Large intestine (tissue), 3 donors: ENCODE measurements around the gene KEAP1. TPM values are rescaled to one million over a fixed set of nuclear protein-coding genes. Genes with fewer than 3 reads are reported as not detected.
A peak's percentile ranks its signal among the peaks of the same experiment; 100 is the strongest.

Source experiments
- DNase-seq, 2 donors: peaks; one replicate each; pipeline versions ENCODE4 v3.0.0 to v3.0.0-alpha.2; 2013
- H3K27ac ChIP-seq: one replicate; pipeline ENCODE4 v1.5.1; 2013; ENCODE audit warnings: low read length
- H3K27me3 ChIP-seq: 2 replicates; pipeline ENCODE4 v1.6.1; 2013; ENCODE audit warnings: low read length; ENCODE audit not compliant: control insufficient read depth, insufficient read depth
- H3K36me3 ChIP-seq: 2 replicates; pipeline ENCODE4 v1.6.1; 2013; ENCODE audit warnings: low read length; ENCODE audit not compliant: control insufficient read depth, insufficient read depth
- H3K4me1 ChIP-seq: one replicate; pipeline ENCODE4 v1.6.1; 2013; ENCODE audit warnings: low read length; ENCODE audit not compliant: control insufficient read depth, insufficient read depth
- H3K4me3 ChIP-seq: one replicate; pipeline ENCODE4 v1.5.1; 2013; ENCODE audit warnings: low read length
- H3K9me3 ChIP-seq: one replicate; pipeline ENCODE4 v1.6.1; 2013; ENCODE audit warnings: mild to moderate bottlenecking, low read depth, low read length, moderate library complexity; ENCODE audit not compliant: control insufficient read depth
- WGBS: methylation state at CpG from one replicate; pipeline ENCODE4 v1.1.5; 2013; ENCODE audit warnings: low lambda C conversion rate; ENCODE audit not compliant: insufficient coverage; 5-methylcytosine and 5-hydroxymethylcytosine counted together
- polyA plus RNA-seq: library from polyadenylated mRNA; unstranded; fragments of 120-200 nt; gene quantifications from one replicate; pipeline ENCODE4 v1.2.1, GENCODE V29; 2013

The KEAP1 gene
- polyA plus RNA-seq, 1 donor, result 36.7 TPM

- peaks cover 11% of the 10 kb centered on the region for H3K4me1 ChIP-seq
- WGBS, result 100% methylated on average over 2 of the region's 2 CpGs
- no peak for DNase-seq
- no peak overlapping the region for H3K27ac ChIP-seq
- H3K9me3 ChIP-seq, result no peaks in the 10 kb centered on the region
- no peaks in the 10 kb centered on the region for H3K27me3 ChIP-seq
- peaks cover 31% of the 10 kb centered on the region for H3K36me3 ChIP-seq
- no peak overlapping the region for H3K4me3 ChIP-seq
These were observed 2.9 kb downstream of the KEAP1 start for GRCh38 chr19:10500247-10500592.

- Histone ChIP-seq H3K27ac (peak overlapping the region; percentile 72), H3K4me1 (peaks cover 11% of the 10 kb centered on the region), H3K27me3 (no peaks in the 10 kb centered on the region), H3K36me3 (peaks cover 35% of the 10 kb centered on the region), H3K9me3 (no peaks in the 10 kb centered on the region), H3K4me3 (no peak overlapping the region)
- WGBS, result no CpG with 5 or more reads among the region's 24 CpGs
- DNase-seq, result no peak
These were observed 3.5 kb downstream of the KEAP1 start for GRCh38 chr19:10499550-10500246.

GRCh38 chr19:10497371-10497770 is 5.8 kb downstream of the KEAP1 start:
- no peaks in the 10 kb centered on the region for H3K9me3 ChIP-seq
- no peak overlapping the region for H3K27ac ChIP-seq
- H3K36me3 ChIP-seq, result peaks cover 42% of the 10 kb centered on the region
- H3K4me3 ChIP-seq, result no peak overlapping the region
- H3K4me1 ChIP-seq, result peaks cover 11% of the 10 kb centered on the region
- H3K27me3 ChIP-seq, result no peaks in the 10 kb centered on the region
- DNase-seq, result no peak
- no CpG with 5 or more reads among the region's 4 CpGs for WGBS

DNA sequence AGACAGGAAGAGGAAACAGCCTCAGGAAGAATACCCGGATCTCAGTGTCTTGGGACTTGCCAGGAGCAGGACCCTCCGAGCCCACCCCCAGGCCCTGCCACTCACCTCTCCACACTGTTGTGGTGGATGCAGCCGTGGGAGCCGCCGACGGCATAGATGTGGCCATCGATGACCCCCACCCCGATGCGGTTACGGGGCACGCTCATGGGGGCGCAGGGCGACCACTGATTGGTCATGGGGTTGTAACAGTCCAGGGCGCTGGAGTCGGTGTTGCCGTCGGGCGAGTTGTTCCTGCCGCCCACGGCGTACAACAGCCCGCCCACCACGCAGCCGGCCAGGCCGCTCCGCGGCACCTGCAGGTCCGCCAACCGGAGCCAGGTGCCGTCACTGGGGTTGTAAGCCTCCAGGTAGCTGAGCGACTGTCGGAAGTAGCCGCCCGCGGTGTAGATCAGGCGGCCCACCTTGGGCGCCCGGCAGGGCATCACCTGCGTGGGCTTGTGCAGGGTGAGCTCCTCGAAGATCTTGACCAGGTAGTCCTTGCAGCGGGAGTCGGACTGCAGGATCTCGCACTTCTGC is 11.6 kb downstream of the KEAP1 start:
- peaks cover 63% of the 10 kb centered on the region for H3K36me3 ChIP-seq
- DNase-seq, result no peak
- WGBS, result no CpG with 5 or more reads among the region's 43 CpGs

GRCh38 chr19:10486551-10486950 is 16.6 kb downstream of the KEAP1 start:
- no peak overlapping the region for H3K4me3 ChIP-seq
- DNase-seq, result no peak
- H3K4me1 ChIP-seq, result no peaks in the 10 kb centered on the region
- no CpG with 5 or more reads among the region's 13 CpGs for WGBS
- H3K27ac ChIP-seq, result no peak overlapping the region
- no peaks in the 10 kb centered on the region for H3K27me3 ChIP-seq
- no peaks in the 10 kb centered on the region for H3K9me3 ChIP-seq
- H3K36me3 ChIP-seq, result peaks cover 45% of the 10 kb centered on the region

More for the DNA sequence above, 11.6 kb downstream of the KEAP1 start:
- Histone ChIP-seq H3K27me3 (no peaks in the 10 kb centered on the region), H3K27ac (no peak overlapping the region), H3K4me1 (no peaks in the 10 kb centered on the region), H3K4me3 (no peak overlapping the region), H3K9me3 (no peaks in the 10 kb centered on the region)

- H3K36me3 ChIP-seq, result no peaks in the 10 kb centered on the region
- H3K27ac ChIP-seq, result no peak overlapping the region
- H3K9me3 ChIP-seq, result no peaks in the 10 kb centered on the region
- peak; percentile 73 to 78 for DNase-seq
- H3K27me3 ChIP-seq, result peaks cover 10% of the 10 kb centered on the region
- H3K4me1 ChIP-seq, result peaks cover 7% of the 10 kb centered on the region
- H3K4me3 ChIP-seq, result no peak overlapping the region
- WGBS, result no CpG with 5 or more reads among the region's 36 CpGs
These were observed 24.2 kb downstream of the KEAP1 start for GRCh38 chr19:10478903-10479384.

- DNase-seq, result no peak
- Histone ChIP-seq H3K27me3 (peaks cover 10% of the 10 kb centered on the region), H3K27ac (no peak overlapping the region), H3K4me1 (peaks cover 7% of the 10 kb centered on the region), H3K9me3 (no peaks in the 10 kb centered on the region), H3K4me3 (no peak overlapping the region), H3K36me3 (no peaks in the 10 kb centered on the region)
- WGBS, result 20% methylated on average over 1 of the region's 5 CpGs
These were observed 24.7 kb downstream of the KEAP1 start for GRCh38 chr19:10478476-10478875.

GRCh38 chr19:10474962-10475451 is 28.1 kb downstream of the KEAP1 start:
- 100% methylated on average over 1 of the region's 6 CpGs for WGBS
- H3K27ac ChIP-seq, result no peak overlapping the region
- DNase-seq, result peak in 1 of 2 donors; percentile 37
- H3K9me3 ChIP-seq, result no peaks in the 10 kb centered on the region
- peaks cover 10% of the 10 kb centered on the region for H3K27me3 ChIP-seq
- H3K4me3 ChIP-seq, result no peak overlapping the region
- peaks cover 7% of the 10 kb centered on the region for H3K4me1 ChIP-seq
- H3K36me3 ChIP-seq, result no peaks in the 10 kb centered on the region

DNA sequence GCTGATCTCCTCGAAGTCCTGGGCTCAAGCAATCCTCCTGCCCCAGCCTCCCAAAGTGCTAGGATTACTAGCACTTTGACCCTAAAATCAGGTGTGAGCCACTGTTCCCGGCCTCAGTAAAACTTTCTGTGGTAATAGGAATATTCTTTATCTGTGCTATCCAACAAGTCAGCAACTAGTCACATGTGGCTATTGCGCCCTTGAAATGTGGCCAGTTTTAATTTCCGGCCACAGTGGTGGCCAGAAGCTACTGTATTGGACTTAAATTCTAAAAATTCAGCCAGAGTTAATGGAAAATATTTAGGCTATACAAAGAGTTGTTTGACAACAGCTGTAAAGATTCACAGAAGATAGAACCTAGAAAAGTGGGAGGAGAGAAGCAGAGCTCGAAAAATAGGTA is 30.0 kb downstream of the KEAP1 start:
- 80% methylated on average over 1 of the region's 5 CpGs for WGBS
- Histone ChIP-seq H3K4me1 (no peaks in the 10 kb centered on the region), H3K27me3 (peaks cover 12% of the 10 kb centered on the region), H3K4me3 (no peak overlapping the region), H3K36me3 (no peaks in the 10 kb centered on the region), H3K9me3 (no peaks in the 10 kb centered on the region), H3K27ac (no peak overlapping the region)
- no peak for DNase-seq

- no peak overlapping the region for H3K4me3 ChIP-seq
- no peak for DNase-seq
- no peak overlapping the region for H3K27ac ChIP-seq
- H3K27me3 ChIP-seq, result peaks cover 13% of the 10 kb centered on the region
- 56% methylated on average over 6 of the region's 6 CpGs for WGBS
- H3K4me1 ChIP-seq, result no peaks in the 10 kb centered on the region
- H3K36me3 ChIP-seq, result no peaks in the 10 kb centered on the region
- H3K9me3 ChIP-seq, result no peaks in the 10 kb centered on the region
These were observed 31.2 kb downstream of the KEAP1 start for GRCh38 chr19:10471909-10472308.
